ENCODE data around the gene RBMS1.

DNA sequence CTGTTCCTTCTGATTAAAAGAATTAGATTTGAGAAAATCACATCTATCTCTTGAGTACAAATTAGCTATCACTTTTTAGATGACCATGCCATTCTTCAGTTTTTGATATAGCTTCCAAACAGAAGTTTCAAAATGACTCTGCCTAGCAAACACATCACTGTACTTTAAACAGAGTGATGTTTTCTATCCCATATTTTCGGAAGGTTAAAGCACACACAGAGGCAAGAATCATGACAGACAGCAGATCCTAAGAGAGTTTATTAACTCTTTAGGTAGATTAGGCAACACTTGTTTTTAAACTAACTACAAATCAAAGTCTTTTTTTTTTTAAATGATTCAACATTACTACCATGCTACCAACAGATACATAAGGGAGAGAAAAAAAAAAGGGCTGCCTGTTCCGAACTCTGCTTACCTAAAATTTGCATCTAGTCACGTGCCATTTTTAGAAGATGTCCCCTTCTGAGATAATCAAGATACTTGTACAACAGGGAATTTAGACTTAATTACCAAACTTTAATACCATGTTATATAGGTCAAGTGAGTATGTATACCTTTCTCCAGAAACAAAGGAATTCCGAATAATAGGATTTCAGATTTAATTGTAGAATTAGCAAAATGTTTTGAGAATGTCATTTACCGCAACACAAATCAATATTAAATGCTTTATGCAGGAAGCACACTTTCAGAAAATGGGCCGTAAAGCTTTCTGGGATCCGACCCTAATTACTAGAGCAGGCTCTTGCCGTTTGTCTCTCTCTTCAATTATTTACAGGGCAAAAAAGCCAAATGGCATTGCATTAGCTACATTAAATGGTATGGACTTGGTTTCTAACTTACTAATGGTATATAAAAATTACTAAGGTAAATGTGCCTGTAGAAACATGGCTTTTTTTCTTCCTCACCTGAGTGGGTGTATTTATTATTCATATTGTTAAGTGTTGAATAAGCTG lies 2.6 kb downstream of the RBMS1 start:
- TF ChIP-seq, protein P1, sequence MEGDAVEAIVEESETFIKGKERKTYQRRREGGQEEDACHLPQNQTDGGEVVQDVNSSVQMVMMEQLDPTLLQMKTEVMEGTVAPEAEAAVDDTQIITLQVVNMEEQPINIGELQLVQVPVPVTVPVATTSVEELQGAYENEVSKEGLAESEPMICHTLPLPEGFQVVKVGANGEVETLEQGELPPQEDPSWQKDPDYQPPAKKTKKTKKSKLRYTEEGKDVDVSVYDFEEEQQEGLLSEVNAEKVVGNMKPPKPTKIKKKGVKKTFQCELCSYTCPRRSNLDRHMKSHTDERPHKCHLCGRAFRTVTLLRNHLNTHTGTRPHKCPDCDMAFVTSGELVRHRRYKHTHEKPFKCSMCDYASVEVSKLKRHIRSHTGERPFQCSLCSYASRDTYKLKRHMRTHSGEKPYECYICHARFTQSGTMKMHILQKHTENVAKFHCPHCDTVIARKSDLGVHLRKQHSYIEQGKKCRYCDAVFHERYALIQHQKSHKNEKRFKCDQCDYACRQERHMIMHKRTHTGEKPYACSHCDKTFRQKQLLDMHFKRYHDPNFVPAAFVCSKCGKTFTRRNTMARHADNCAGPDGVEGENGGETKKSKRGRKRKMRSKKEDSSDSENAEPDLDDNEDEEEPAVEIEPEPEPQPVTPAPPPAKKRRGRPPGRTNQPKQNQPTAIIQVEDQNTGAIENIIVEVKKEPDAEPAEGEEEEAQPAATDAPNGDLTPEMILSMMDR (IDR thresholded peaks at IDR 0.05) = no peak
- TF ChIP-seq POLR2A (IDR thresholded peaks at IDR 0.05) (no peak), POLR2AphosphoS5 (IDR thresholded peaks at IDR 0.05) (no peak)

Data from breast epithelium (tissue), 3 donors.